OCI-LY7 (cell line): Measurements from ENCODE around the gene THRB. TPM values are rescaled to one million over a fixed set of nuclear protein-coding genes. Genes with fewer than 3 reads are reported as not detected.

Experiments used
- BruUV-seq: library from RNA; stranded (reverse); fragments of 400-500 nt; replicated peaks from 2 replicates; lab custom pipeline; 2021; lab: Mats Ljungman, UMichigan
- CTCF ChIA-PET: fragments of 300-600 bp; sonication (Branson Sonifier 250); formaldehyde crosslinking; loops from one replicate; lab custom pipeline; 2022; ENCODE audit warnings: antibody characterized with exemption; ENCODE audit not compliant: unreplicated experiment; lab: Charles Lee
- POLR2A ChIA-PET: fragments of 300-600 bp; sonication (Branson Sonifier 250); formaldehyde crosslinking; loops from one replicate; lab custom pipeline; 2022; ENCODE audit warnings: antibody characterized with exemption; lab: Charles Lee
- DNase-seq: peaks from one replicate; pipeline ENCODE4 v3.0.0-alpha.2; 2015; ENCODE audit warnings: low spot score
- H2AFZ ChIP-seq: fragments of 200-600 bp; sonication (generic), shearing (Covaris generic); 2 replicates; pipeline ENCODE4 v1.6.1; 2014; ENCODE audit warnings: mild to moderate bottlenecking, antibody characterized with exemption, low read length, moderate library complexity
- H3K27ac ChIP-seq: fragments of 200-600 bp; sonication (generic); 2 replicates; pipeline ENCODE4 v1.5.1; 2014; ENCODE audit warnings: mixed run types, low read depth, mild to moderate bottlenecking, moderate library complexity, low read length, inconsistent platforms; ENCODE audit not compliant: poor library complexity, severe bottlenecking
- H3K36me3 ChIP-seq: fragments of 200-600 bp; sonication (generic); 2 replicates; pipeline ENCODE4 v1.6.1; 2014; ENCODE audit warnings: mild to moderate bottlenecking, antibody characterized with exemption, low read length, moderate library complexity, mixed read lengths; ENCODE audit not compliant: insufficient read depth
- H3K4me1 ChIP-seq: fragments of 200-600 bp; sonication (generic); 2 replicates; pipeline ENCODE4 v1.5.1; 2014; ENCODE audit warnings: mild to moderate bottlenecking, low read length; ENCODE audit not compliant: insufficient read depth, poor library complexity, severe bottlenecking
- H3K4me2 ChIP-seq: fragments of 200-600 bp; sonication (generic); 2 replicates; pipeline ENCODE4 v1.6.1; 2014; ENCODE audit warnings: mild to moderate bottlenecking, low read length
- H3K4me3 ChIP-seq: fragments of 200-600 bp; sonication (generic); 2 replicates; pipeline ENCODE4 v1.5.1; 2014; ENCODE audit warnings: mild to moderate bottlenecking, low read depth, low read length; ENCODE audit not compliant: poor library complexity, severe bottlenecking
- H3K79me2 ChIP-seq: fragments of 200-600 bp; sonication (generic); 2 replicates; pipeline ENCODE4 v1.6.1; 2016; ENCODE audit warnings: low read depth, mild to moderate bottlenecking, low read length, moderate library complexity, mixed read lengths; ENCODE audit not compliant: insufficient read depth
- H3K9me2 ChIP-seq: fragments of 200-600 bp; sonication (generic); 2 replicates; pipeline ENCODE4 v1.6.1; 2016; ENCODE audit warnings: mild to moderate bottlenecking, low read length, mixed read lengths; ENCODE audit not compliant: insufficient read depth
- H3K9me3 ChIP-seq: fragments of 200-600 bp; sonication (generic); 2 replicates; pipeline ENCODE4 v1.6.1; 2014; ENCODE audit warnings: mild to moderate bottlenecking, mixed run types, low read length, mixed read lengths
- H4K20me1 ChIP-seq: fragments of 200-600 bp; sonication (generic); 2 replicates; pipeline ENCODE4 v1.6.1; 2014; ENCODE audit warnings: mild to moderate bottlenecking, antibody characterized with exemption, low read length, moderate library complexity, mixed read lengths; ENCODE audit not compliant: insufficient read depth
- EZH2phosphoT487 ChIP-seq: fragments of 200-600 bp; sonication (generic); IDR thresholded peaks from 2 replicates; pipeline ENCODE4 v1.6.1; 2018; ENCODE audit warnings: low read depth, borderline replicate concordance, mild to moderate bottlenecking, mixed run types, antibody characterized with exemption, low read length, moderate library complexity, mixed read lengths
- intact Hi-C: fragments of 100-400 bp; cut with micrococcal nuclease; formaldehyde crosslinking; loops from one replicate; pipeline ENCODE4 v1.10.0; 2022; ENCODE audit not compliant: unreplicated experiment
- total RNA-seq, 2 experiments: library from RNA; depleted of rRNA in 1 of 2; stranded (reverse); fragments of >200 nt in 1 of 2; shearing (Covaris generic) in 1 of 2; gene quantifications; 2 replicates each; pipeline ENCODE4 v1.2.3, GENCODE V29; 2014 to 2022
- TF ChIP-seq, protein P1 (sequence below): fragments of 200-600 bp; sonication (generic); conservative IDR thresholded peaks from 2 replicates; pipeline ENCODE4 v1.5.1; 2014; ENCODE audit warnings: mild to moderate bottlenecking, antibody characterized with exemption, low read length, moderate library complexity, mixed read lengths

The THRB gene
- total RNA-seq, 2 experiments from 2014 or later, result not detected

DNA sequence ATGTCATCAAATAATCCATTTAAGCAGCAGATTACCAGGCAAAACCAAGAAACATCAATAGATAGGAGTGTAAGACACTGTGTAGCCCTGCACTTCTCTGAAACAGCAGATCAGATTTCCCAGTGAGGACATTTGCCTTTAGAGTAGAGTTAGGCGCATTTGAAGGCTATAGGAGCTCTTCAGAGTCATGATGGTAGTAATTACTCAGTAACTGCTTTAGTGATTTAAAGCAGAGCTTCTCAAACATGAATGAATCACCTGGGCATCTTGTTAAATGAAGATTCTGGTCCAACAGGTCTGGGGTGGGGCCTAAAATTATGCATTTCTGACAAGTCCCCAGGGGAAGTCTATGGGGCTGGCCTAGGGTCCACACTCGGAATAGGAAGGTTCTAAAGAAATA is 36.9 kb downstream of the THRB start:
- DNase-seq, result no peak
- no peaks in the 10 kb centered on the region for H3K9me2 ChIP-seq
- CTCF ChIA-PET, result no interaction called here
- H3K79me2 ChIP-seq, result no peaks in the 10 kb centered on the region
- TF ChIP-seq, protein P1, sequence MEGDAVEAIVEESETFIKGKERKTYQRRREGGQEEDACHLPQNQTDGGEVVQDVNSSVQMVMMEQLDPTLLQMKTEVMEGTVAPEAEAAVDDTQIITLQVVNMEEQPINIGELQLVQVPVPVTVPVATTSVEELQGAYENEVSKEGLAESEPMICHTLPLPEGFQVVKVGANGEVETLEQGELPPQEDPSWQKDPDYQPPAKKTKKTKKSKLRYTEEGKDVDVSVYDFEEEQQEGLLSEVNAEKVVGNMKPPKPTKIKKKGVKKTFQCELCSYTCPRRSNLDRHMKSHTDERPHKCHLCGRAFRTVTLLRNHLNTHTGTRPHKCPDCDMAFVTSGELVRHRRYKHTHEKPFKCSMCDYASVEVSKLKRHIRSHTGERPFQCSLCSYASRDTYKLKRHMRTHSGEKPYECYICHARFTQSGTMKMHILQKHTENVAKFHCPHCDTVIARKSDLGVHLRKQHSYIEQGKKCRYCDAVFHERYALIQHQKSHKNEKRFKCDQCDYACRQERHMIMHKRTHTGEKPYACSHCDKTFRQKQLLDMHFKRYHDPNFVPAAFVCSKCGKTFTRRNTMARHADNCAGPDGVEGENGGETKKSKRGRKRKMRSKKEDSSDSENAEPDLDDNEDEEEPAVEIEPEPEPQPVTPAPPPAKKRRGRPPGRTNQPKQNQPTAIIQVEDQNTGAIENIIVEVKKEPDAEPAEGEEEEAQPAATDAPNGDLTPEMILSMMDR, result no peak
- TF ChIP-seq EZH2phosphoT487, result no peak
- no peaks in the 10 kb centered on the region for H4K20me1 ChIP-seq
- no peak overlapping the region for H3K4me2 ChIP-seq
- H3K27ac ChIP-seq, result no peak overlapping the region
- POLR2A ChIA-PET, result no interaction called here
- H3K4me3 ChIP-seq, result no peak overlapping the region
- BruUV-seq, result no TSS peak
- intact Hi-C loops, result no loop called here
- no peaks in the 10 kb centered on the region for H3K9me3 ChIP-seq
- no peaks in the 10 kb centered on the region for H3K4me1 ChIP-seq
- no peaks in the 10 kb centered on the region for H3K36me3 ChIP-seq
- no peak overlapping the region for H2AFZ ChIP-seq

DNA sequence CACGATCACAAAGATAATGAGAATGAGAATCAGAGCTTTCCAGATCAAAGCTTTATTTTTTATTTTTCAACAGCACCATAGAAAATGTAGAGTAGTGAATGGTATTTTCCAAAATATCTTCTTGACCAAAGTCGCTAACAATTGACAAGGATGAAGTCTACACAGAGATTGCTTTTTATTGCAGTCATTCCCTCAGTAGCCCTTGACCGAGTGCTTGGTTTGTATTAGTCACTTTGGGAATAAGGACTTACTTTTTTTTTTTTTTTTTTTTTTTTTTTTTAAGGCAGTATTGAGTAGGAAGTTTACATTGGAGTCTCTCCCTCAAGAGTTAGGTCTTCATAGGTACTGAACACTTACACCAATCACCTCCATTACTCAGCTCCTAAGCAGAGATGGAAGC is 39.8 kb downstream of the THRB start:
- Histone ChIP-seq H3K79me2 (no peaks in the 10 kb centered on the region), H3K4me3 (no peak overlapping the region), H3K4me1 (no peaks in the 10 kb centered on the region), H3K36me3 (no peaks in the 10 kb centered on the region), H4K20me1 (no peaks in the 10 kb centered on the region), H2AFZ (no peak overlapping the region), H3K9me2 (no peaks in the 10 kb centered on the region), H3K9me3 (no peaks in the 10 kb centered on the region), H3K4me2 (no peak overlapping the region), H3K27ac (no peak overlapping the region)
- ChIA-PET CTCF (no interaction called here), POLR2A (interaction anchor here (0.6 to 0.7 kb wide), 2 partner anchors 114 to 299 kb away, joined by 5 to 9 read pairs; no protein-coding TSS in a partner anchor)
- no peak for DNase-seq
- no TSS peak for BruUV-seq
- intact Hi-C loops, result no loop called here
- TF ChIP-seq EZH2phosphoT487, result no peak
- TF ChIP-seq, protein P1, result no peak

GRCh38 chr3:24454393-24454792 is 40.3 kb downstream of the THRB start:
- intact Hi-C loops, result no loop called here
- no peaks in the 10 kb centered on the region for H4K20me1 ChIP-seq

More at GRCh38 chr3:24454393-24454792, 40.3 kb downstream of the THRB start:
- CTCF ChIA-PET, result no interaction called here
- Histone ChIP-seq H3K9me3 (no peaks in the 10 kb centered on the region), H2AFZ (no peak overlapping the region), H3K36me3 (no peaks in the 10 kb centered on the region), H3K27ac (no peak overlapping the region), H3K4me1 (no peaks in the 10 kb centered on the region), H3K4me3 (no peak overlapping the region), H3K9me2 (no peaks in the 10 kb centered on the region), H3K79me2 (no peaks in the 10 kb centered on the region), H3K4me2 (no peak overlapping the region)
- POLR2A ChIA-PET, result interaction anchor here (0.6 to 1.2 kb wide), 3 partner anchors 13 to 300 kb away, joined by 3 to 9 read pairs (median 5); no protein-coding TSS in a partner anchor
- TF ChIP-seq EZH2phosphoT487, result no peak
- TF ChIP-seq, protein P1, result no peak
- DNase-seq, result no peak
- BruUV-seq, result no TSS peak
